ENCODE results near the gene TSFM. TPM values are rescaled to one million over a fixed set of nuclear protein-coding genes. Genes with fewer than 3 reads are reported as not detected.

TSFM gene
- polyA plus RNA-seq, 3 donors: 38.7 to 46.9 (median 45.0) TPM

GRCh38 chr12:57743769-57744168 is 38.8 kb upstream of the TSFM start:
- DNase-seq: no peak

GRCh38 chr12:57744194-57744776 is 38.3 kb upstream of the TSFM start:
- DNase-seq: no peak

- DNase-seq: peak; percentile 99
Measured at GRCh38 chr12:57744777-57745484, 37.7 kb upstream of the TSFM start, which contains the start of gene TSPAN31. TSS of gene TSPAN31 (plus strand) at chr12:57745039. CDS start at chr12:57745155, 116 bp downstream.

GRCh38 chr12:57745485-57745881 is 37.1 kb upstream of the TSFM start:
- no peak for DNase-seq

GRCh38 chr12:57746025-57746424 is 36.6 kb upstream of the TSFM start:
- DNase-seq: no peak

- DNase-seq: no peak
Measured at GRCh38 chr12:57749061-57749460, 33.5 kb upstream of the TSFM start.

GRCh38 chr12:57750561-57751431 is 31.8 kb upstream of the TSFM start:
- DNase-seq: no peak

- DNase-seq: no peak
Measured at GRCh38 chr12:57751432-57751787, 31.2 kb upstream of the TSFM start.

- peak; percentile 99 for DNase-seq
Measured at GRCh38 chr12:57751788-57752667, 30.6 kb upstream of the TSFM start, which contains the start of gene CDK4. TSS of gene CDK4 (minus strand) at chr12:57752310. CDS start at chr12:57751717, 593 bp downstream.

- DNase-seq: no peak
Measured at GRCh38 chr12:57752668-57753000, 30.0 kb upstream of the TSFM start.

- no peak for DNase-seq
Measured at GRCh38 chr12:57753756-57754337, 28.7 kb upstream of the TSFM start.

- no peak for DNase-seq
Measured at GRCh38 chr12:57754411-57755193, 28.0 kb upstream of the TSFM start, which contains the start of gene MARCHF9. TSS of gene MARCHF9 (plus strand) at chr12:57755103. CDS start at chr12:57755529, 426 bp downstream.

GRCh38 chr12:57755194-57755453 is 27.5 kb upstream of the TSFM start:
- DNase-seq: no peak

GRCh38 chr12:57755454-57756372 is 26.9 kb upstream of the TSFM start:
- no peak for DNase-seq

- DNase-seq: no peak
Measured at GRCh38 chr12:57756406-57757341, 25.9 kb upstream of the TSFM start.

- DNase-seq: no peak
Measured at GRCh38 chr12:57757771-57758170, 24.8 kb upstream of the TSFM start.

- no peak for DNase-seq
Measured at GRCh38 chr12:57758552-57759359, 23.8 kb upstream of the TSFM start.

Measured in renal pelvis (tissue), 4 donors.